ENCODE measurements around the gene GALNT6. TPM values are rescaled to one million over a fixed set of nuclear protein-coding genes. Genes with fewer than 3 reads are reported as not detected.
A peak's percentile ranks its signal among the peaks of the same experiment; 100 is the strongest.

GALNT6 gene
- total RNA-seq, 4 donors from 2014 or later, result 2.1 to 3.5 (median 2.4) TPM

DNA sequence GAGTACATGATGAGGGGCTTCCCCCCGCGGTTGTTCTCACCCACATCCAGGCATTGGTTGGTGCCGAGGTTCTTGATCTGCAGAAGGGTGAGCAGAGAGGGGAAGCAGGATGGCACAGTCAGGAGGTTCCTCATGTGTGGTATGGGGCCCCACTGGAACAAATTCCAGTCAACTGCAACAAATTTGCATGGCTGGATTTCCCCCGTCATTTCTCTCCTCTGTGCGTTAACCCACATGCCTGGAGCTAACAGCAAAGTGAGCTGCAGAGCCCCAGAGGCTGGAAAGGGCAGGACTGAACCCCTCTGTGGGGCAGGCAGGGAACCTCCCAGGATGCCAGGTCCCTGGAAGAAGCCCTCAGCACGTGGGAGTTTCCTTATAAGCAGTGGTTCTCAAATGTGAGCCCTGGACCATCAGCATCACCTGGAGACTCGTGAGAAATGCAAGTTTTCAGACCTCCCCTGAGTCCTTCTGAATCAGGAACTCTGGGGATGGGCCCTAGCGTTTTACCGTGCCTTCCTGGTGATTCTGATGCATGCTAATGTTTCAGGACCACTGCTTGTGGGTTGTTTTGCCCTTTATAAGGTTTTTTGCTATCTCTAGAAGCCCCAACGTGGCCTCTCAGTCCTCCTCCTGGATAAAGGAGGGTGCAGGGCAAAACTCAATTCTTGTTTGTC, 33.7 kb downstream of the GALNT6 start:
- Histone ChIP-seq H3K27ac (no peak overlapping the region), H3K4me3 (no peak overlapping the region), H3K27me3 (peaks cover 5% of the 10 kb centered on the region), H3K9me3 (no peaks in the 10 kb centered on the region), H3K4me1 (no peaks in the 10 kb centered on the region), H3K36me3 (no peaks in the 10 kb centered on the region)
- TF ChIP-seq EP300 (IDR thresholded peaks at IDR 0.05) (no peak), POLR2A (IDR thresholded peaks at IDR 0.05) (no peak), POLR2AphosphoS5 (IDR thresholded peaks at IDR 0.05) (no peak)
- TF ChIP-seq, protein P1, sequence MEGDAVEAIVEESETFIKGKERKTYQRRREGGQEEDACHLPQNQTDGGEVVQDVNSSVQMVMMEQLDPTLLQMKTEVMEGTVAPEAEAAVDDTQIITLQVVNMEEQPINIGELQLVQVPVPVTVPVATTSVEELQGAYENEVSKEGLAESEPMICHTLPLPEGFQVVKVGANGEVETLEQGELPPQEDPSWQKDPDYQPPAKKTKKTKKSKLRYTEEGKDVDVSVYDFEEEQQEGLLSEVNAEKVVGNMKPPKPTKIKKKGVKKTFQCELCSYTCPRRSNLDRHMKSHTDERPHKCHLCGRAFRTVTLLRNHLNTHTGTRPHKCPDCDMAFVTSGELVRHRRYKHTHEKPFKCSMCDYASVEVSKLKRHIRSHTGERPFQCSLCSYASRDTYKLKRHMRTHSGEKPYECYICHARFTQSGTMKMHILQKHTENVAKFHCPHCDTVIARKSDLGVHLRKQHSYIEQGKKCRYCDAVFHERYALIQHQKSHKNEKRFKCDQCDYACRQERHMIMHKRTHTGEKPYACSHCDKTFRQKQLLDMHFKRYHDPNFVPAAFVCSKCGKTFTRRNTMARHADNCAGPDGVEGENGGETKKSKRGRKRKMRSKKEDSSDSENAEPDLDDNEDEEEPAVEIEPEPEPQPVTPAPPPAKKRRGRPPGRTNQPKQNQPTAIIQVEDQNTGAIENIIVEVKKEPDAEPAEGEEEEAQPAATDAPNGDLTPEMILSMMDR (IDR thresholded peaks at IDR 0.05), result no peak
- no peak for ATAC-seq
- 57% methylated on average over 3 of the region's 10 CpGs; no CpG with 5 or more reads in 1 of the 2 donors for WGBS, 2 donors (ENCODE audit: low coverage in 1 of 2)

DNA sequence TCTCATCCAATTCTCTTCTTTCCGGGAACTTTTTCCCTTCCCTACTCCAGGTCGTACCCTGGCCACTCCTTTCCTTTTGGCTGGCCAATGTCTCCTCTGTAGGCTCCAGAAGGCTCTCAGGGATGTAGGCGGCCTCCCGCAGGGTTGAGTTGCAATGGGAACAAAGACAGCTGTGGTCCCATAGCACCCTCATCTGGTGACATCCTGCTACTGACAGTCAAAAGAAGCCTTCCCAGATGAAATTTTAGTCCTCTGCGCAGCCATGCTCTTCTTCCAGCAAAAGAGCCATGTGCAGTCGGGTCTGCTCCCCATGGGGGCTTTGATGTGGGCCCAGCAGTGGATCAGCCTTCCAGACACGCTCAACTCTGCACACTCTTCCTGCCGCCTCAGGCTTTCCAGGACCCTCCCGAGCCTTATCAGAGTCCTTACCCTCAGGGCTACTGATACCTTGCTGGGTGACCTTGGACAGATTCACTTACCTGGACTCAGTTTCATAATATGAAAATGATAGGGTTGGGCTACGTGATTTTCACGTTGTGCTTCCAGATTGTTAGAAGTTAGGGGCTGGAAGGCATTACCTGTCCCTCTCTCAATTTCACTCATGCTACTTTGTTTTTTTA, 39.2 kb downstream of the GALNT6 start:
- no peak overlapping the region for H3K27ac ChIP-seq
- H3K9me3 ChIP-seq, result no peaks in the 10 kb centered on the region
- H3K4me1 ChIP-seq, result no peaks in the 10 kb centered on the region
- no peaks in the 10 kb centered on the region for H3K36me3 ChIP-seq
- H3K27me3 ChIP-seq, result no peaks in the 10 kb centered on the region
- H3K4me3 ChIP-seq, result no peak overlapping the region
- 36 to 61% methylated on average over 5 to 9 of the region's 11 CpGs for WGBS, 2 donors (ENCODE audit: low coverage in 1 of 2)
- ATAC-seq, result no peak
- no peak for TF ChIP-seq POLR2AphosphoS5 (IDR thresholded peaks at IDR 0.05)
- TF ChIP-seq, protein P1 (IDR thresholded peaks at IDR 0.05), result peak in 2 of 4 experiments; percentile 17 to 44

DNA sequence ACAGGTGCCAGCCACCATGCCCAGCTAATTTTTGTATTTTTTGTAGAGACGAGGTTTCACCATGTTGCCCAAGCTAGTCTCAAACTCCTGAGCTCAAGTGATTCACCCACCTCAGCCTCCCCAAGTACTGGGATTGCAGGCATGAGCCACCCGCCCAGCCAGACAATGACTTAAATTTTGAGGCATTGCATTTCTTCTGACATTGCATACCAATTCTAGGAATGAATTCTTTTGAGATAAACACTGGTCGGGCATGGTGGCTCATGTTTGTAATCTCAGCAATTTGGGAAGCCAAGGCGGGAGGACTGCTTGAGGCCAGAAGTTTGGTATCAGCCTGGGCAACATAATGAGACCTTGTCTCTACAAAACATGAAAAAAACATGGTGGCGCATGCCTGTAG, 42.2 kb downstream of the GALNT6 start:
- no peaks in the 10 kb centered on the region for H3K9me3 ChIP-seq
- no peaks in the 10 kb centered on the region for H3K4me1 ChIP-seq
- no peak overlapping the region for H3K4me3 ChIP-seq
- 82 to 100% methylated on average over 1 to 5 of the region's 5 CpGs for WGBS, 2 donors (ENCODE audit: low coverage in 1 of 2)
- TF ChIP-seq, protein P1 (IDR thresholded peaks at IDR 0.05), result no peak
- no peak for TF ChIP-seq POLR2A (IDR thresholded peaks at IDR 0.05)
- no peak for TF ChIP-seq POLR2AphosphoS5 (IDR thresholded peaks at IDR 0.05)
- H3K27me3 ChIP-seq, result no peaks in the 10 kb centered on the region
- no peak overlapping the region for H3K27ac ChIP-seq
- H3K36me3 ChIP-seq, result no peaks in the 10 kb centered on the region
- no peak for ATAC-seq

DNA sequence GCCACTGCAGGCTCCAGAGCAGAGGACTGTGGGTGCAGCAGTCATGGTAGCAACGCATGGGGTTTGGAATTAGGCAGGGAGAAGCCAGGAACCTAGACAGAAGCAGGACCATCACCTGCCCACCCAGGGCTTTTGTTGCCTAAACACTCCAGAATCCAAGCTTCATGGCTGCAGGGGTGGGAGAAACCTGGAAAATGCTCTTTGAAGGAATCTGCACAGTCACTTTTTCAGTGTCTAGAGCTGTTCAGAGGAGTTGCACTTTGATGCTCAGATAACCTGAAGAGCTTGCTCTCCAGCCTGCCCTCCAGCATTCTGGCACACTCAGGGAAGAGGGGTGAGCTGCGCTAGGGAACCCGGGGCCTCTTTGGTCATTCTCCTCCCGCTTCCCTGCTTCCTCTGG, 43.1 kb downstream of the GALNT6 start:
- TF ChIP-seq, protein P1 (IDR thresholded peaks at IDR 0.05), result no peak
- TF ChIP-seq EP300 (IDR thresholded peaks at IDR 0.05) (no peak), POLR2AphosphoS5 (IDR thresholded peaks at IDR 0.05) (no peak), POLR2A (IDR thresholded peaks at IDR 0.05) (no peak)
- H3K27ac ChIP-seq, result no peak overlapping the region
- no peaks in the 10 kb centered on the region for H3K4me1 ChIP-seq
- ATAC-seq, result no peak
- WGBS, 2 donors (ENCODE audit: low coverage in 1 of 2), result 83 to 100% methylated on average over 1 of the region's 4 CpGs
- H3K27me3 ChIP-seq, result no peaks in the 10 kb centered on the region
- no peaks in the 10 kb centered on the region for H3K9me3 ChIP-seq
- H3K36me3 ChIP-seq, result no peaks in the 10 kb centered on the region
- H3K4me3 ChIP-seq, result no peak overlapping the region

DNA sequence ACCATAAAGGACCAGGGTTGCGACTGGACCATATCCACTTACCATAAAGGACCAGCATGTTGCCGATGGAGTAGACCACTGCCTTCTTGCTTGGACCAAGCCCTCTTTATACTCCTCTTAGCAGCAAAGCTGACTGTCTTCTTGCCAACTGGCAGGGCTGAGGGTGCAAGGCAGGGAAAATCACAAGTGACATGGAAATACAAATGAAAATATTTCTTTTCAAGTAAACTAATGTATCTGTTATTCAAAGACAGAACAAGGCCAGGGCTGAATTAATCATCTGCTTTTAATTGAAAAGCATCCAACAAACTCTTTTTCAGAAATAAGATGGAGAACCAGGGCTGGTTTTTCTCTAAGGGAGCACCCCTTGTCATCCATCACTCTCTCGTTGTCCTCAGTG, 44.6 kb downstream of the GALNT6 start, which contains the start of gene CELA1:
Gene CELA1 (minus strand): TSS at position 99 of the 400 bp plus-strand sequence. CDS start 41 bp downstream, at position 58.
- H3K36me3 ChIP-seq, result no peaks in the 10 kb centered on the region
- no peaks in the 10 kb centered on the region for H3K4me1 ChIP-seq
- TF ChIP-seq POLR2AphosphoS5 (IDR thresholded peaks at IDR 0.05) (no peak), EP300 (IDR thresholded peaks at IDR 0.05) (no peak), POLR2A (IDR thresholded peaks at IDR 0.05) (no peak)
- TF ChIP-seq, protein P1 (IDR thresholded peaks at IDR 0.05), result no peak
- no peak within 1 kb of the TSS for H3K27ac ChIP-seq
- no peak for ATAC-seq
- no peak within 1 kb of the TSS for H3K4me3 ChIP-seq
- 27 to 84% methylated on average over 1 to 2 of the region's 3 CpGs for WGBS, 2 donors (ENCODE audit: low coverage in 1 of 2)
- no peaks in the 10 kb centered on the region for H3K9me3 ChIP-seq
- H3K27me3 ChIP-seq, result no peaks in the 10 kb centered on the region
